Chondrocyte (in vitro differentiated cells): ENCODE measurements around the gene MAGEL2. TPM values are rescaled to one million over a fixed set of nuclear protein-coding genes. Genes with fewer than 3 reads are reported as not detected.
A peak's percentile ranks its signal among the peaks of the same experiment; 100 is the strongest.

ENCODE experiments used
- DNase-seq: peaks from one replicate; pipeline ENCODE4 v3.0.0; 2021; ENCODE audit warnings: mixed read lengths, low spot score
- H3K27ac Mint-ChIP-seq: one replicate; pipeline ENCODE4 v1.8.0; 2021; ENCODE audit warnings: mild to moderate bottlenecking, moderate library complexity, mixed read lengths; ENCODE audit not compliant: unreplicated experiment
- H3K27me3 Mint-ChIP-seq: 2 replicates; pipeline ENCODE4 v1.8.0; 2021; ENCODE audit warnings: low read depth, mixed read lengths
- H3K36me3 Mint-ChIP-seq: 2 replicates; pipeline ENCODE4 v1.8.0; 2021; ENCODE audit warnings: low read depth, mixed read lengths
- H3K4me1 Mint-ChIP-seq: 2 replicates; pipeline ENCODE4 v1.8.0; 2021; ENCODE audit warnings: low read depth, mild to moderate bottlenecking, mixed read lengths
- H3K4me3 Mint-ChIP-seq: one replicate; pipeline ENCODE4 v1.8.0; 2021; ENCODE audit warnings: mild to moderate bottlenecking, moderate library complexity, mixed read lengths; ENCODE audit not compliant: unreplicated experiment
- H3K9me3 Mint-ChIP-seq: 2 replicates; pipeline ENCODE4 v1.8.0; 2021; ENCODE audit warnings: low read depth, mixed read lengths
- total RNA-seq: library from RNA; stranded (reverse); gene quantifications from 3 replicates; pipeline ENCODE4 v1.2.1, GENCODE V29; 2021
- TF ChIP-seq, protein P1 (sequence below): fragments of 200-600 bp; sonication (generic); IDR thresholded peaks from 2 replicates; pipeline ENCODE4 v1.5.0; 2021; ENCODE audit warnings: antibody characterized with exemption, mild to moderate bottlenecking, moderate library complexity

MAGEL2 gene
- total RNA-seq, 1 donor from 2014 or later = 6.9 TPM

GRCh38 chr15:23687143-23687470, 39.4 kb upstream of the MAGEL2 start, which contains the start of gene NDN:
Gene NDN (minus strand): TSS chr15:23687305. CDS start chr15:23687217, 88 bp downstream.
- peaks cover 16% of the 10 kb centered on the region for H3K9me3 Mint-ChIP-seq
- peaks cover 4% of the 10 kb centered on the region for H3K4me1 Mint-ChIP-seq
- no peak within 1 kb of the TSS for H3K27ac Mint-ChIP-seq
- TF ChIP-seq, protein P1, sequence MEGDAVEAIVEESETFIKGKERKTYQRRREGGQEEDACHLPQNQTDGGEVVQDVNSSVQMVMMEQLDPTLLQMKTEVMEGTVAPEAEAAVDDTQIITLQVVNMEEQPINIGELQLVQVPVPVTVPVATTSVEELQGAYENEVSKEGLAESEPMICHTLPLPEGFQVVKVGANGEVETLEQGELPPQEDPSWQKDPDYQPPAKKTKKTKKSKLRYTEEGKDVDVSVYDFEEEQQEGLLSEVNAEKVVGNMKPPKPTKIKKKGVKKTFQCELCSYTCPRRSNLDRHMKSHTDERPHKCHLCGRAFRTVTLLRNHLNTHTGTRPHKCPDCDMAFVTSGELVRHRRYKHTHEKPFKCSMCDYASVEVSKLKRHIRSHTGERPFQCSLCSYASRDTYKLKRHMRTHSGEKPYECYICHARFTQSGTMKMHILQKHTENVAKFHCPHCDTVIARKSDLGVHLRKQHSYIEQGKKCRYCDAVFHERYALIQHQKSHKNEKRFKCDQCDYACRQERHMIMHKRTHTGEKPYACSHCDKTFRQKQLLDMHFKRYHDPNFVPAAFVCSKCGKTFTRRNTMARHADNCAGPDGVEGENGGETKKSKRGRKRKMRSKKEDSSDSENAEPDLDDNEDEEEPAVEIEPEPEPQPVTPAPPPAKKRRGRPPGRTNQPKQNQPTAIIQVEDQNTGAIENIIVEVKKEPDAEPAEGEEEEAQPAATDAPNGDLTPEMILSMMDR = no peak
- peak within 1 kb of the TSS; percentile 71 for H3K4me3 Mint-ChIP-seq
- no peaks in the 10 kb centered on the region for H3K36me3 Mint-ChIP-seq
- DNase-seq = no peak
- H3K27me3 Mint-ChIP-seq = no peaks in the 10 kb centered on the region

GRCh38 chr15:23686466-23687142, 38.9 kb upstream of the MAGEL2 start:
- Mint-ChIP-seq H3K9me3 (peaks cover 16% of the 10 kb centered on the region), H3K27me3 (no peaks in the 10 kb centered on the region), H3K36me3 (no peaks in the 10 kb centered on the region), H3K4me1 (peaks cover 4% of the 10 kb centered on the region), H3K27ac (no peak overlapping the region), H3K4me3 (peak overlapping the region; percentile 71)
- TF ChIP-seq, protein P1 = no peak
- no peak for DNase-seq

- peaks cover 6% of the 10 kb centered on the region for H3K9me3 Mint-ChIP-seq
Observed at GRCh38 chr15:23671481-23671880, 23.8 kb upstream of the MAGEL2 start.

DNA sequence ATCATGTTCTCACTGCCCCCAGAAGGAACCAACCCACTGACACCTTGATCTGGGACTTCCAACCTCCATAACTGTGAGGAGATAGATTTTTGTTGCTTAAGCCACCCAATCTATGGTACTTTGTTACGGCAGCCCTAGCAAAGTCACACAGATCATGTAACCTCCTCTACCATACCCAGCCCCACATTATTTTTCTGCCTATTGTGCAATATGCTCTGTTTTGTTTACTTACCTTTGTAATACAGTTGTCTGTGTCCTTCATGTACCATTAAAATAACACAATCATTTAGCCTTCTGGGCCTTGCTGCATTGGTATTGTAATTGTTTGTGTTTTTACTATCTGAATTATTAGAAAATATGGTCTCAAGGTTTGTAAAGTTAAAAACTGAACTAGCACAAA, 23.3 kb upstream of the MAGEL2 start:
- Mint-ChIP-seq H3K9me3 (peaks cover 6% of the 10 kb centered on the region), H3K27ac (no peak overlapping the region), H3K4me3 (no peak overlapping the region), H3K36me3 (no peaks in the 10 kb centered on the region), H3K27me3 (no peaks in the 10 kb centered on the region), H3K4me1 (no peaks in the 10 kb centered on the region)
- no peak for DNase-seq
- TF ChIP-seq, protein P1 = no peak

More at GRCh38 chr15:23671481-23671880, 23.8 kb upstream of the MAGEL2 start:
- H3K4me3 Mint-ChIP-seq = no peak overlapping the region
- no peak overlapping the region for H3K27ac Mint-ChIP-seq
- H3K36me3 Mint-ChIP-seq = no peaks in the 10 kb centered on the region
- no peak for DNase-seq
- TF ChIP-seq, protein P1 = no peak
- H3K4me1 Mint-ChIP-seq = no peaks in the 10 kb centered on the region
- no peaks in the 10 kb centered on the region for H3K27me3 Mint-ChIP-seq

- peaks cover 7% of the 10 kb centered on the region for H3K9me3 Mint-ChIP-seq
- H3K27ac Mint-ChIP-seq = no peak overlapping the region
- peaks cover 1% of the 10 kb centered on the region for H3K27me3 Mint-ChIP-seq
- no peak overlapping the region for H3K4me3 Mint-ChIP-seq
- DNase-seq = no peak
- no peaks in the 10 kb centered on the region for H3K4me1 Mint-ChIP-seq
- no peaks in the 10 kb centered on the region for H3K36me3 Mint-ChIP-seq
- TF ChIP-seq, protein P1 = no peak
Observed at GRCh38 chr15:23663232-23663631, 15.6 kb upstream of the MAGEL2 start.
